HL-60 (cell line): ENCODE results near the gene RALY.

Experiments
- DNase-seq, 2 experiments: peaks; one replicate each; pipeline ENCODE4 v3.0.0-alpha.2; 2010 to 2020; ENCODE audit warnings: low read depth in 1 of 2, low spot score in 1 of 2
- H3K27ac ChIP-seq: fragments of 250-450 bp; sonication (Bioruptor Pico); replicated peaks from 2 replicates; pipeline ENCODE4 v1.5.1; 2020; ENCODE audit warnings: mild to moderate bottlenecking, moderate library complexity
- H3K27me3 ChIP-seq: fragments of 250-450 bp; sonication (Bioruptor Pico); 2 replicates; pipeline ENCODE4 v1.5.1; 2021; ENCODE audit warnings: mild to moderate bottlenecking, moderate library complexity; ENCODE audit not compliant: insufficient read depth, poor library complexity, severe bottlenecking
- H3K4me3 ChIP-seq: replicated peaks from 2 replicates; pipeline ENCODE4 v1.5.1; 2011; ENCODE audit warnings: mild to moderate bottlenecking, control low read depth, low read length; ENCODE audit not compliant: insufficient read depth
- GABPA ChIP-seq: IDR thresholded peaks from 2 replicates; pipeline ENCODE4 v1.6.1; 2012; ENCODE audit warnings: low read depth
- POLR2AphosphoS5 ChIP-seq: IDR thresholded peaks from 2 replicates; pipeline ENCODE4 v1.6.1; 2012; ENCODE audit warnings: low read depth
- SPI1 ChIP-seq: IDR thresholded peaks from 2 replicates; pipeline ENCODE4 v1.6.1; 2012; ENCODE audit warnings: low read depth, mild to moderate bottlenecking, borderline replicate concordance
- TF ChIP-seq, protein P1 (sequence below): IDR thresholded peaks from one replicate; pipeline ENCODE4 v1.5.1; 2011; ENCODE audit warnings: low read length, control low read depth, inconsistent platforms; ENCODE audit not compliant: insufficient read depth
- TF ChIP-seq, protein P2 (sequence below): IDR thresholded peaks from 2 replicates; pipeline ENCODE4 v1.6.1; 2012; ENCODE audit warnings: low read depth; ENCODE audit not compliant: insufficient replicate concordance

The RALY gene

DNA sequence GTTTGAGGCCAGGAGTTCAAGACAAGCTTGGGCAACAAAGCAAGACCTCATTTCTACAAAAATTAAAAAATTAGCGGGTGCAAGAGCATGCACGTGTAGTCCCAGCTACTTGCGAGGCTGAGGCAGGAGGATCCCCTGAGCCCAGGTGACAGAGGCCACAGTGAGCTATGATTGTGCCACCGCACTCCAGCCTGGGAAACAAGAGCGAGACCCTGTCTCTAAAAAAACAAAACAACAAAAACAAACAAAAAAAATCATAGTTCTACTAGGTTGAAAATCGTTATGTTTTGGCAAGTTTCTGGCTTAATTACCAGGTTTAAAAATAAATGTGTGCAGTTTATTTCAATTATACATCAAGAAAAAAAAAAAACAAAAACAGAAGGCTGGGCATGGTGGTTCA lies 115.7 kb downstream of the RALY start:
- TF ChIP-seq, protein P1, sequence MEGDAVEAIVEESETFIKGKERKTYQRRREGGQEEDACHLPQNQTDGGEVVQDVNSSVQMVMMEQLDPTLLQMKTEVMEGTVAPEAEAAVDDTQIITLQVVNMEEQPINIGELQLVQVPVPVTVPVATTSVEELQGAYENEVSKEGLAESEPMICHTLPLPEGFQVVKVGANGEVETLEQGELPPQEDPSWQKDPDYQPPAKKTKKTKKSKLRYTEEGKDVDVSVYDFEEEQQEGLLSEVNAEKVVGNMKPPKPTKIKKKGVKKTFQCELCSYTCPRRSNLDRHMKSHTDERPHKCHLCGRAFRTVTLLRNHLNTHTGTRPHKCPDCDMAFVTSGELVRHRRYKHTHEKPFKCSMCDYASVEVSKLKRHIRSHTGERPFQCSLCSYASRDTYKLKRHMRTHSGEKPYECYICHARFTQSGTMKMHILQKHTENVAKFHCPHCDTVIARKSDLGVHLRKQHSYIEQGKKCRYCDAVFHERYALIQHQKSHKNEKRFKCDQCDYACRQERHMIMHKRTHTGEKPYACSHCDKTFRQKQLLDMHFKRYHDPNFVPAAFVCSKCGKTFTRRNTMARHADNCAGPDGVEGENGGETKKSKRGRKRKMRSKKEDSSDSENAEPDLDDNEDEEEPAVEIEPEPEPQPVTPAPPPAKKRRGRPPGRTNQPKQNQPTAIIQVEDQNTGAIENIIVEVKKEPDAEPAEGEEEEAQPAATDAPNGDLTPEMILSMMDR = no peak
- no peak for TF ChIP-seq GABPA
- TF ChIP-seq SPI1 = no peak
- TF ChIP-seq, protein P2, sequence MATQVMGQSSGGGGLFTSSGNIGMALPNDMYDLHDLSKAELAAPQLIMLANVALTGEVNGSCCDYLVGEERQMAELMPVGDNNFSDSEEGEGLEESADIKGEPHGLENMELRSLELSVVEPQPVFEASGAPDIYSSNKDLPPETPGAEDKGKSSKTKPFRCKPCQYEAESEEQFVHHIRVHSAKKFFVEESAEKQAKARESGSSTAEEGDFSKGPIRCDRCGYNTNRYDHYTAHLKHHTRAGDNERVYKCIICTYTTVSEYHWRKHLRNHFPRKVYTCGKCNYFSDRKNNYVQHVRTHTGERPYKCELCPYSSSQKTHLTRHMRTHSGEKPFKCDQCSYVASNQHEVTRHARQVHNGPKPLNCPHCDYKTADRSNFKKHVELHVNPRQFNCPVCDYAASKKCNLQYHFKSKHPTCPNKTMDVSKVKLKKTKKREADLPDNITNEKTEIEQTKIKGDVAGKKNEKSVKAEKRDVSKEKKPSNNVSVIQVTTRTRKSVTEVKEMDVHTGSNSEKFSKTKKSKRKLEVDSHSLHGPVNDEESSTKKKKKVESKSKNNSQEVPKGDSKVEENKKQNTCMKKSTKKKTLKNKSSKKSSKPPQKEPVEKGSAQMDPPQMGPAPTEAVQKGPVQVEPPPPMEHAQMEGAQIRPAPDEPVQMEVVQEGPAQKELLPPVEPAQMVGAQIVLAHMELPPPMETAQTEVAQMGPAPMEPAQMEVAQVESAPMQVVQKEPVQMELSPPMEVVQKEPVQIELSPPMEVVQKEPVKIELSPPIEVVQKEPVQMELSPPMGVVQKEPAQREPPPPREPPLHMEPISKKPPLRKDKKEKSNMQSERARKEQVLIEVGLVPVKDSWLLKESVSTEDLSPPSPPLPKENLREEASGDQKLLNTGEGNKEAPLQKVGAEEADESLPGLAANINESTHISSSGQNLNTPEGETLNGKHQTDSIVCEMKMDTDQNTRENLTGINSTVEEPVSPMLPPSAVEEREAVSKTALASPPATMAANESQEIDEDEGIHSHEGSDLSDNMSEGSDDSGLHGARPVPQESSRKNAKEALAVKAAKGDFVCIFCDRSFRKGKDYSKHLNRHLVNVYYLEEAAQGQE = no peak
- TF ChIP-seq POLR2AphosphoS5 = no peak
- DNase-seq = no peak
- no peaks in the 10 kb centered on the region for H3K27me3 ChIP-seq
- H3K4me3 ChIP-seq = no peak overlapping the region
- no peak overlapping the region for H3K27ac ChIP-seq

DNA sequence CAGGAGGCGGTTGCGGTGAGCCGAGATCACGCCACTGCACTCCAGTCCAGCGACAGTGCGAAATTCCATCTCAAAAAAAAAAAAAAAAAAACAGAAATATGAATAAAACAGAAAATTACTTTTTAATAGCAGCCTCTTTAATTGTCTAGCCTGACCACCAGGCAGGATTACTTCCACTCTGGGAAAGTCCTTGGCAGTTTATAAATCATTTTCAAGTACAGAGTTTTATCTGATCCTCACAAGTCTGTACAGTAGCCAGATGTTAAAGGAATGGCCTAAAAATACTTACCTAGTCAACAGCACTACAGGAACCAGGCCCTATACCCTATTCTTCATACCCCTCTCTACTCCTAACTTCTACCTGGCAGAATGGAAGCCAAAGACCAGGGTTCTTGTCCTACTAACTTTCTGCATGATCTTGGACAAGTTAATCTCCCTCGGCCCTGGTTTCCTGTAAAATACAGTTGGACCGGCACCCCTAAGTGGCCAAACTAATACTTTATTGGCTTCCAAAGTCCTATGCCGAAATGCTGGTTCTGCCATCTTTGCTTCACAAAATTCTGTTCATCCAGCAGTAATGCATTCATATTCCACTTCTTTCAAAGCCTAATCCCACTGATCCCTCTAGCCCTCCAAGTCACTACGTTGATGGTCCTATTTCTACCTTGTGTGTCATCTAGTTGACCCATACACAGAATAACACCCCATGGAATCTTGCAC lies 116.5 kb downstream of the RALY start:
- TF ChIP-seq GABPA = no peak
- peak overlapping the region; percentile 89 for H3K4me3 ChIP-seq
- DNase-seq = no peak
- H3K27me3 ChIP-seq = no peaks in the 10 kb centered on the region
- peak overlapping the region; percentile 93 for H3K27ac ChIP-seq

DNA sequence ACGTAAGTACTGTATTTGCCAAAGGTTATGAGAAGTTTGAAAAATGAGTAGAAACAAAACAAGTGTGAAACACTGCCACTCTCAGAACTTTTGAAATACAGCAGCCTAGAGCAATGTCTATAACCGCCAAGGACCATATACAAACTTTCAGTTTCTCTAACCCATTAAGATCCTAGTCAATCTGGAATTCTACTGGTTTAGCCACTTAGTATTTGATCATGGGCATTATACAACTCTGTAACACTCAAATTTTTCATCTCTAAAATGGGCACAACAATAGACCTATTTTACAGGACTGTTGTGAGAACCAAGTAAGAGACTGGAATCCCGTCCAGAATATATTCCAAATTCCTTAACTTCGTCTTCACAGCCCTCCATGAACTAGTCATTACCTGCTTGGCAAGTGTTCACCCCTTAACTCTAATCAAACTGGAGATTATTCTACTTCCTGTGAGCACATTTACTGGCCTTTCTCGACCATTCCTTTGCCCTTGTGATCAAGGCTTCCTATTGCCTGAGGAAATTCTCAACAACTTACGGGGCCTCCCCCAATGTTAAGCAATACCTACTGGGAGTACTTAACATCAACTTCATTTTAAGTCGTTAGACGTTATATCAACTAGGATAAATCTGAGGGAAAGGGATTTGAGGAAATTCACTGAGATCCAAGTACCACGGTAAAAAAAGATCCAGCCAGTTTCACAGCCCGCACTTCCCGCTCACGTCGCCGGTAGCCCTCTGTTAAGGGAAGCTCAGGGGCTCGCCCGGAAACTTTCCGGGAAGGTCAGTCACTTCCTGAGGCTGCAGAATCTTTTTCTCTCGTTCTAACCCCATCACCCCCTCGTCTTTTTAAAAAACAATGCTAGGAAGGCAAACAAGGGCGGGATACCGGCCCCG lies 117.3 kb downstream of the RALY start:
- DNase-seq = peak in 1 of 2 experiments; percentile 55
- H3K27me3 ChIP-seq = no peaks in the 10 kb centered on the region
- TF ChIP-seq SPI1 = peak; percentile 38; the same call in 1 of the 2 replicates
- TF ChIP-seq, protein P1 = no peak
- H3K27ac ChIP-seq = peak overlapping the region; percentile 93
- H3K4me3 ChIP-seq = peak overlapping the region; percentile 89

DNA sequence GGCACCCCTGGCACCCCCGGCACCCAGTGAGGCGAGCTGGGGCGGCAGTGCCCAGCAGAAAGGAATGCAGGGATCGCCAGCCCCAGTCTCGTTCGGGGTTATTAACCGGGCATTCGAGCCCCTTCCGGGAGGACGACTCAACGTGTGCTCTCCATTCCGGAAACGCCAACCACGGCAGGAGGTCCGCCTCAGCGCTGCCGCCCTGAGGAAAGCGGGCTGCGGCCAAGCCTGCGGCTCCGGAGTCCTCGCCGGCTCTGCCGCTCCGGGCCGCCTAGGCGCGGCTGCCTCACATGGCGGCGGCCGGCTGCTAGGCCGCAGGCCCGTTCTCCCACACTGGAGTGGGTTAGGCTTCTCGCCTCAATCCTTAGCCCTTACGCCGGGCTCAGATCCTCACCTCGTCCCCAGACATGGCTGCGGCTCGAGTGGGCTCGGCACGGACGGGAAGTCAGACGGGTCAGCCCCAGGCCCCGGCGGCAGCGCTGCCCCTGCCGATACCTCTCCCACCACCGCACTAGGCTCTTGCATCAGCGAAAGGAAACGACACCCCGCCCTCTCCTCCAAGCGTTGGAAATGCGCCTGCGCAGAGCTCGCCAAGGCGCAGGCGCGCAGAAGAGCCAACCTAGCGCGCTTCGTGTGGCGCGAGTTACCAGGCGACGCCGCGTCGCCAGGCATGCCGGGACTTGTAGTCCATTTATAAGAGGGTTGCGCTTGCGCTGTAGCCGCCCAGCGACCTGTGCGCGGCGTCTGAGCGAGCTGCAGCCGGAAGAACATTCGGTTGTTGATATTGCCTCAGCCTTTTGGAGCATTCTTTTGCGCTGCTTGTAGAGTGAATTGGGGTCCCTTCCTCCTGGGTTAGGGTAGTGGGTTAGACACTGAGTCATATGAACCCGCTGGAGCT lies 118.2 kb downstream of the RALY start, which contains the start of gene EIF2S2:
Gene EIF2S2 (minus strand): TSS at position 542 of the 898 bp plus-strand sequence. CDS start 133 bp downstream, at position 409.
- H3K27ac ChIP-seq = peak within 1 kb of the TSS; percentile 93

More for the DNA sequence above, 118.2 kb downstream of the RALY start, which contains the start of gene EIF2S2:
- peak within 1 kb of the TSS; percentile 89 for H3K4me3 ChIP-seq
- TF ChIP-seq, protein P2 = peak; percentile 38
- TF ChIP-seq GABPA (peak; percentile 61), POLR2AphosphoS5 (peak; percentile 93), SPI1 (no peak)
- TF ChIP-seq, protein P1 = no peak
- H3K27me3 ChIP-seq = no peaks in the 10 kb centered on the region
- DNase-seq = peak; percentile 97 to 100
